ENCODE results near the gene PHLDA2.

PHLDA2 gene, protein sequence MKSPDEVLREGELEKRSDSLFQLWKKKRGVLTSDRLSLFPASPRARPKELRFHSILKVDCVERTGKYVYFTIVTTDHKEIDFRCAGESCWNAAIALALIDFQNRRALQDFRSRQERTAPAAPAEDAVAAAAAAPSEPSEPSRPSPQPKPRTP

DNA sequence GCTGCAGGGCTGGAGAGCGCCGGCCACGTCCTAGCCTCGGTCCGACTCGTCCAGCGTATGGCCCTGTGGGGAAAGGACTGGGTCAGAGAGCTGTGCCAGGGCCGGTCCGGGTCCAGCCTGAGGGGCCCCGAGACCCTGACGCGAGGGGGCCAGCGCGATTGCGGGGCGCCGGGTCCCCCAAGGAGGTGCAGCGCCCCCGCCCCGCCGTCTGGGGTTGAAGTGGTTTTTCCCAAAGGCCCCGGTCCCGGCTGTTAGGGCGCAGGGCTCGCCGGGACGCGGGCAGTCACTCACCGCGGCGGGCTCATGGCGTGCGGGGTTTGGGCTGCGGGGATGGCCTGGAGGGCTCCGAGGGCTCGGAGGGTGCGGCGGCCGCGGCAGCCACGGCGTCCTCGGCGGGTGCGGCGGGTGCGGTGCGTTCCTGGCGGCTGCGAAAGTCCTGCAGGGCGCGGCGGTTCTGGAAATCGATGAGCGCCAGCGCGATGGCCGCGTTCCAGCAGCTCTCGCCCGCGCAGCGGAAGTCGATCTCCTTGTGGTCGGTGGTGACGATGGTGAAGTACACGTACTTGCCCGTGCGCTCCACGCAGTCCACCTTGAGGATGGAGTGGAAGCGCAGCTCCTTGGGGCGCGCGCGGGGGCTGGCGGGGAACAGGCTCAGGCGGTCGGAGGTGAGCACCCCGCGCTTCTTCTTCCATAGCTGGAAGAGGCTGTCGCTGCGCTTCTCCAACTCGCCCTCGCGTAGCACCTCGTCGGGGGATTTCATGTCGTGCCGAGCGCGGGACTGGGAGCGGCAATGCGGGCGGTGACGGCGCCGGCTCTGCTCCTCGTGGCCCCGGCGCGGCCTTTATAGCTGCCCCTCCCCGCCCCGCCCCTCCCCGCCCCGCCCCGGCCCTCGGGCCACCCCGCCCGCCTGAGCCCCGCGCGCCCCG lies at the start of gene PHLDA2:
PHLDA2 (minus strand) TSS at position 816 of the 926 bp plus-strand sequence; CDS start at position 760, 56 bp downstream.
- DNase-seq (ENCODE audit: low spot score) = peak; percentile 91

DNA sequence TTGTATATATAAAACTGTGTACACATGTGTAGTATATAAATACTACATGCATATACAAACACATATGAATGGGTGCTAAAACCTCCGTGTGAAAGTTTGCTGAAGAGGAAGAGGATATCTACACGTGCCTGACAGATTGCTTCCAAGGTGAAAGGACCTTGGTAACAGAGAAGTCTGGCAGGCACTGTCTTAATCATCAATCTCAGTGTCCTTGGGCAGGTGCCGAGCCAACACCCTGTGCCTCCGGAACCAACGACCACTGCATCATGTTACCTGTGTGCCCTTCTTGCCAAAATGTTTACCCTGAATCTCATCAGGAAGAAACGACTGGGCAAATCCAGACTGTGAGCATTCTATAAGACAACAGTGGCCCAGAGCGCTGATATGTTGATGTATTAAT lies 47.9 kb upstream of the PHLDA2 start:
- DNase-seq (ENCODE audit: low spot score) = no peak

DNA sequence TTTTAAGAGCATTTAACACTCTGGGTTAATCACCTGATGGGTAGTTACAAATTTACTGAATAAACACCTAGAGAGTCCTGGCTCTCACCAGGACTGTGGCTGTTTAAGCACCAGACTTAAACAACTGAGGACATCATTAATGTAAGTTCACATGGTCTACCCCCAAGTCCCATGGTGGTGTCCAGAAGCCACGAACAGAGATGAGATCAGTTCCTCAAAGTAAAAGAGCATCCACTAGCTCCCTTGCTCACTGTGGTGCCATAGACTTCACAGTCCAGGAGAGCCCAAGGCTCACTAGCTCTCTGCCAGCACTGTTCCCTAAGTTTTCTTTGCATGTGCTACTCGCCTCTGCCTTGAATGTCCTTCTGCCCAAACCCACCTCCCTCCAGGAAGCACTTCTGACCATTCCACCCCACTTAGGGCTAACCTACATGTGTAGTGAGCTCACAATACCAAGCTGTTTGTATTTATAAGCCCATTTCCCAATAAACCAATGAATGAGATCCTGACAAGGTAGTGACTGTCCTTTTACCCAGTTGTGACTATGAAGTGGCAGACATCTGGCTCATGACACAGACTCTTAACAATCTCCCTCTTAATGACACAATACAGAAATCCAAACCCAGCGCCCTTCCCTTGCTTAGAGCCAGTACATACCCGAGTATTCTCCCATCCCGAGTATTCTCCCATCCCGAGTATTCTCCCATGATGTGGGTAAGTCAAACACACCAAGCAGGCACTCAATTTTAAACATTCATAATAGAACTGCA lies 47.3 kb upstream of the PHLDA2 start:
- no peak for DNase-seq (ENCODE audit: low spot score)

DNA sequence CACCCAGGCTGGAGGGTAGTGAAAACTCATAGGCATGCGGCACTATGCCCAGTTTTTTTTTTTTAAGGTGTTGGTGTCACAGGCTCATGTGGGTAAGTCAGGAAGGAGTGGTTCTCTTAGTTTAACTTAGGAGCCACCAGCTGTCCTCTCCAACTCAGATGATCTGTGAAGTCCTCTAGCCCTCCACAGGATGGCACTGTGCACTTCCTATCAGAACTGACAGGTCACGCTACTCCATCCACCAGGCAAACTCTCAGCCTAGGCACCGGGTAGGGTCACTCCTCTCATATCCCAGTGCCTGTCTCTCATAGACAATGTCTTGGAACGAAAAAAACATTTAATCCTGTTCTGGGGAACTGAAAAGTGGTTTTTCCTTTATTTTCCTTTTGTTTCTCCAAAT lies 46.4 kb upstream of the PHLDA2 start:
- peak; percentile 53 for DNase-seq (ENCODE audit: low spot score)

DNA sequence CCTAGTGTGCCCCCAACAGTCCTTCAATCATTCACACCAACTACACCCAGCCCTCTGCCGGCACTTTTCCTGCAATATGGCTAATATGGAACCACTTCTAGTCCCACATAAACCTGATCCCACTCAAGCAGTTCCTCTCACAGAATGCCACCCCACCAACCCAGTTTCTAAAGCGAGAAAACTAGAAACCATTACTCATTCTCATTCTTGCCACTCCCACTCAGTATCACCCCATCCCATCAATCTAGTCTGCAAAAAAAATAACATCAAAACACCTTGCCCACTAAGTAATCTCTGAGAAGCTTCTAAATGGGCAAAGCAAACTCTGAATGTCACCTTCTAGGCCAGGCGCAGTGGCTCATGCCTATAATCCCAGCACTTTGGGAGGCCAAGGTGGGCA lies 45.1 kb upstream of the PHLDA2 start:
- DNase-seq (ENCODE audit: low spot score) = no peak

DNA sequence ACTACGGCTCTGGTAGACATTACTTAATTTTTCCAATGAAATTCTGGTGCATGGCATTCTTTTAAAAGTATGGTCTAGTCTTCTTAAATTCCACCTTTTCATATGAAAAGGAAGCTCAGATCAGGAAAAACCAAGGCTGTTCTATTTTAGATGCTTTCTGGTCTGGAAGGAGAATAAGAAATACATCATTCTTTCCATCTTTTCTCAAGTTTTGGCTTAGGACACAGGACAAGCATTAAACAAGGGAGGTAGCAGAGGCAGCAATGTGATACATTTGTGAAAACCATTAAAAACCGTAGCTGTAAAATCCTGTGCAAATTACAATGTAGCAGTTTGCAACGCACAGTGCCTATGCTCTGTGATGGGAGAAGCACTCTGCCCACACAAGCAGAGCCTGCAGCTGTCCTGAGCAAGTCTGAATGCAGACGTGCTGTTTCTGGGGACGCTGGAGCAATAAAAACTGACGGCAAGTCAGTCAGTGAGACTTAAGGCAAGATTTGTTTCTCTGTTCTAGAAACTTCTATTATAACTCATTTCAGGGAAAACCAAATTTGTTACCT lies 39.2 kb upstream of the PHLDA2 start:
- no peak for DNase-seq (ENCODE audit: low spot score)

DNA sequence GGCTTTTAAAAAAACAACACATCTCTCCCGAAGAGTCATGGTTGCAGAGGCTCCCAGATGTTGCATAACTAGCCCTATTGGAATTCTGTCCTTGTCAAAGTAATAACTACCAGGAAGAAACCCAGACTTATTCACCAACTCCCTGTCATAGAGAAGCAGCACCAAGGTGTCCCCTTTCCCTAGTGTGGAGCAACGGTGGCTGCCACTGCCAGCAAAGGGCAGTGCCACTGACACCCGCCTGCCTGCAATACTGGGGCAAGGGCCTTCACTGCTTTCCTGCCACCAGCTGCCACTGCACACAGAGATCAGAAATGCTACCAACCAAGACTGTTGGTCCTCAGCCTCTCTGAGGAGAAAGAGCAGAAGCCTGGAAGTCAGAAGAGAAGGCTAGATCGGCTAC lies 35.6 kb upstream of the PHLDA2 start:
- no peak for DNase-seq (ENCODE audit: low spot score)

DNA sequence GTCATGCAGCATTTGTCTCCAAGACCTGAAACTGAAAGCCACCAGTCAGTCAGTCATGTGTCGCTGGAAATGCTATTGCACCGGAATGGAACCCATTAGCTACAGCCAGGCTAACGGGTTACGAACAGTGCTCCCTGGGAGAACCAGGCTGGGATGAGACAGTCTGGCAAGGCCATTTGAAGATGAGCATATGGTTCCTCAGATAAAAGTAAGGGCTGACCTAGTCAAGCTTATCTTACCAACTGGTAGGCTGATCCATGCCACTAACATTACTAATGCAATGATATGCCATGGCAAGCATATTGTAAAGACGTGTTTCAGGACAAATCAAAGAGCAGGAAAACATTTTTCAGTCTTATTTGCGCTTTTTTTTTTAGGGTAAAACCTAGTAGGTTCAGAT lies 34.5 kb upstream of the PHLDA2 start:
- DNase-seq (ENCODE audit: low spot score) = no peak

DNA sequence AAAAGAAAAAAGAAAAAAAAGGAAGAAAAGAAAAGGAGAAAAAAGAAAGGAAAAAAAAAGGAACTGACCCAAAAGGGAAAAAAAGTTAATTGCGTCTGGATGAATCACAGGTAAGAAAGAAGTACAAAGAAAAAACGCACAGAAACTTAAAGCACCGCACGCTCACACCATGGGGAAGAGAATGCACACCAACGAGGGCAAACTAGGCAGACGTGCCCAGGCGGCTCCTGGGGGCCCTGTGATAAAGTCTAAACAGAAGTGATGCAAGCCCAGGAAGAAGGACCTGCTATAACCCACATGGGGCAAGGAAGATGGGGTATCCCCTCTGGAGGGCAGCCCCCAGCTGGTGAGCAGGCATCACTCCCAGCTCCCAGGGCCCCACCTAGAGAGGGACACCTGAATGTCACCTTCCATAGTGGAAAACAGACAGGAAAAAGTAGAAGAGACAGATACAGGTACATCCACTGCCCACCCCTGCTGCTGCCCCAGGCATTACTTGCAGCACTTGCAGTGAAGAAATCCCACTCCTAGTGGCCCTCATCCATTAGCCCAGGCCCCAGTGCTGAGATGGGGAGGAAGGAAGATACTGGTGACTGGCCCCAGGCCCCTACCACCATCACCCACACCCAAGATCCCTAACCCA lies 34.0 kb upstream of the PHLDA2 start:
- DNase-seq (ENCODE audit: low spot score) = no peak

DNA sequence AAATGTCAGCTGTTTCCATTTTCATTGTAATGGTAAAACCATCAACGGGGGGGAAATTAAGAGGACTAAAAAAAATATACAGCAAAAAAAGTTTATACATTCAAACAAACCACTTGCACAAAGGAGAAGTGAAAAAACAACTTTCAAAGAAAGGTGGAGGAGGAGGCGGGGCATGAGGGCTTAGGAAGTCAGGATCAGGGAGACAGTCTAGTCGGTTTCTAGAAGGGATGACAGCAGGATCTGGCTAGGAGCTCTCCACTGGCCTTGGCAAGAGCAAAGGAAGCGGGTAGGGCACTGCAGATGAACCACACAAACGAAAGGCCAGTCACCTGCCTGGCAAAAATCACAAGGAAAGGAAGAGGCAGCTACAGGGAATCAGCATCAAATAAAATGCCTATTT lies 31.9 kb upstream of the PHLDA2 start:
- no peak for DNase-seq (ENCODE audit: low spot score)

DNA sequence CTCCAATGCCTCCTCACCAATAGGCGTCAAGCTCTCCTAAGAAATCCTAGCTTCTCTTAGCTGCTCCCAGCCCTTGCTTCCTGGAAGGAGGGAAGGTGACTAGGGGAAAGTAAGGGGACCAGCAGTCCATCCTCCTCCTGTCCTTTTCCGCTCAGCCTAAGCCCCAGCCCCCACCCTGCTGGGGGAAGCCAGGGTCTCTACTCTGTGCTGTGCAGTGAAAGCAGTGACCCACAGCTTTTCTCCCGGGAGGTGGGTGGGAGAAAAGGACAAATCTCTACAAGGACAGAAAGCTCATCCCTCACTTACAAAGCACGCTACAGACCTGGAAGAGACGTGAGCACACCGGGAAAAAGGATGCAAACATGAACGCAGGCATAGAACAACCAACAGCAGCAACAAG lies 30.9 kb upstream of the PHLDA2 start:
- DNase-seq (ENCODE audit: low spot score) = no peak

DNA sequence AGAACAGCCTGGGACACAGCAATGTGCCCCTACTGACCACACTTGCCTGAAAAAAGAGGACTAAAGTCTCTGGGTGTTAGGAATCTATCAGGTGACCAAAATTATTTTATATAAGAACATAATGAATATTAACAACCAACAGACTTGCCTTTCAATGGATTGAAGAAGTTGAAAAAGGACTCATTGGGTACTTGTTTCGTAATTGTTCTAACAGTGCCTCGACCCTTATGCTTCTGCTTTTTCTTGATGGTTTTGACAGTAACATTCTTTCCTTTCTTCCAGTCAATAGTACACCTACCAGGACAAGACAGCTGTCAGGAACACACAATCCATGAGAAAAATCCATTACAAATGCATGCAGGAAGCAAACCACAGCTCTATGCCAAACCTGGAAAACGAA lies 29.0 kb upstream of the PHLDA2 start:
- no peak for DNase-seq (ENCODE audit: low spot score)

DNA sequence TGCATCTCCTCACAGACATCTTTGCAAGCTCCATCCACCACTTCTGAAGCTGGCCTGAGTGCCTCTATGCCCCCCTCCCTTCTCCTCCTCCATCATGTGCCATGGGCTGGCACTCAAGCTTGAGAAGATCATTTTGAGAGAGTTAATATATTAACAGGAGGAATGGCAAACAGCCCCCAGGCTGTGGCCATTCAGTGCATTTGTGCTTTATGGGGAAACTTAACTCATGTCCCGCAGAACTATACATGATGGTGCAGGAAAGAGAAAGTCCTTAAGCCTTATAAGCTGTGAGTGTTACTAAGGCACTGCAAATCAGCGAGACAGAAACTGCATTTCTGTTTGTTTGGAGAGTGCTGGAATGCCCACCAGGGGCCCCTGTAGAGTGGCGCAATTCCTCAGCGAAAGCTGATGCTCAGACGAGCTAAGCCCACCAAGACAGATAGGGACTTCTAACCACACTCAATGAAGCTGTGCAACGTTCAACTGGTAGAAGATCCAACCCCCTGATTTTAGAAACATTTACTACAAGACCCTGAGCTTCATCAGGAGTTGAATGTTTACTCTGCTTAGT lies 26.8 kb upstream of the PHLDA2 start:
- no peak for DNase-seq (ENCODE audit: low spot score)

DNA sequence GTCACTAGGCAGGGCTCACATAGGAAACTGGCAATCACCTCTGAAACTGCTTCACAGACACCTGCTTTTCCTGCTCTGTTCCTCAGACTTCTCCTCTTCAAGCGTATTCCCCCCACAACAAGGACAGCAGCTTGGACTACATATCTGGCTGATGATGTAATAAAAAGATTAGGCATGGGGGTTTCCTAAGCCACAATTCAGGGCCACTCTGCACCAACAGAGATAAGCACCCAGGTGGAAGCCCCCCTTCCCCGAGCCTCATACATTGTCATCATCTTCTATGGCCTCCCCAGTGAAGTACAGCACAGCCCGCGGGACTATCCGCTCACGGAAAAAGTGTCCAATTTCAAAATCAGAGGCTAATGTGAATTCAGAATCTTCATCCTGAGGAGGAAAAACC lies 25.0 kb upstream of the PHLDA2 start:
- no peak for DNase-seq (ENCODE audit: low spot score)

DNA sequence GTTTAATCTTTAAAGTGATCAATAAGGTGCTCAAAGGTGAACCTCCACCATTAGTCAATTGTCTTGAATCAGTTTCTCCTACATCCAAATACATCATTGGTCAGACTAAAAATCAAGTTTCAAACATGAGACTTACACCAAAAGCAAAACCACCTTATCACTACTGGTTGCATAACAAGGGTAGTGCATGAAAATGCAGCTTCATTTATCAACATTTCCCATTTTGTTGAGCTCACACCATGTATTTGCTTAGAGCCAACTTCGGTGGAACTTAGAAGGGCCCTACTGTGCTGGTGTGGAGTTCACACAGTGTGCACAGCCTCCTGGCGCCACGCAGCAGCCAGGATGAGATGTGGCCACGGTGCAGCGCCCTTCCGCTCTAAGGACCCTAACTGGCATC lies 23.1 kb upstream of the PHLDA2 start:
- DNase-seq (ENCODE audit: low spot score) = no peak

DNA sequence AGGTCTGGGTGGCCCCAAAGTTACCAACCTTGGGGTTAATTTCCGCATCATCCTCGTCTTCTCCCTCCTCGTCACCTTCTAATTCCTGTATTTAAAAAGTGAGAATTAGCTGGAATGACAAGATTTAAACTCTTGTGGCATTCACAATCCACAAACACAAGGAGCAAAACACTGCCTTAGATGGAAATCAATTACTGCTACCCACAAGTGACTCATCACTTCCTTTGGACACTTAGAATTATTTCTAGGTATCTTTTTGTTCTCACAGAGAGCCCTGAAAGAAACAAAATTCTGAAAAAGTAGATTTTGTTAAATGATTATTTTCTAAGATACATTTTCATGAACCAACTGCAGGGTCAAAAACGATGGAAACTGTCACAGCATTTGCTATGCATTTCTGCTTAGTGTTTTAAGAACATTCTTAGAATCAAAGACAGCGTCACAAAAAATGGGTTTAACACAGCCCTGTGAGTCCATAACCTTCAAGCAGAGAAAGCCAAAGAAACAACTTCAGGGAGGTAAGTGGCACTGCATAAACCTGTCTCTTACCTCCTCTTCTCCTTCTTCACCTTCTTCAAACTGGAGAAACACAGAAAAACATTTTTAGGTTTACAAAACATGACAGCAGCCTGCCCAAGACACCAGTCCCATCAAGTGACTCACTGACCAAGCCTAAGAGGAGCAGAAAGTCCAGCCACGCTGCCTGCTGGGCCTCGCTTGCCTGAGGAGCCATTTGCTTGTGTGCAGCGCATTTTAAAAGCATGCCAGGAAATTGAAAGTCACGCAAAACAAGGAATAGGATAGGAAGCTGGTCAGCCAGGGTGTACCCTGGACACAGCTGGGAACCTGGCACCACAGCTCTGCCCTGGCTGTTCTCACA lies 22.3 kb upstream of the PHLDA2 start:
- DNase-seq (ENCODE audit: low spot score) = peak; percentile 65

DNA sequence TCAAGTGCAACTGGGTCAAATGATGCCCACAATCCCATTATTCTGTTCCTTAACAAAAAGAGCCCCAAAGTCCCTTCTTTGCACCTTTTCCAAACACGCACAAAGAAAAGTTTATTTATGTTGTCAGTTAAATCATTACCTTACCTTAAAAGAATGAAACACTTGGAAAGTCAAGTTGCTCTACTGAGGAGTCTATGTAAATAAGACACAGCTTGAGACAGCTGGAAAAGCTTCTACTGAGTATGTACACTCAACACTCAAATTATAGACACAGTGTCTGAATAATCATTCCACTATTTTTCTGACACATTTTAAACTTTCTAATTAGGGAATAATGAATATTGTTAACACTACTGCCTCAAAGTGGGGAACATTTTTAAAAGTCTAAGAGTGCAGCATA lies 21.6 kb upstream of the PHLDA2 start:
- no peak for DNase-seq (ENCODE audit: low spot score)

DNA sequence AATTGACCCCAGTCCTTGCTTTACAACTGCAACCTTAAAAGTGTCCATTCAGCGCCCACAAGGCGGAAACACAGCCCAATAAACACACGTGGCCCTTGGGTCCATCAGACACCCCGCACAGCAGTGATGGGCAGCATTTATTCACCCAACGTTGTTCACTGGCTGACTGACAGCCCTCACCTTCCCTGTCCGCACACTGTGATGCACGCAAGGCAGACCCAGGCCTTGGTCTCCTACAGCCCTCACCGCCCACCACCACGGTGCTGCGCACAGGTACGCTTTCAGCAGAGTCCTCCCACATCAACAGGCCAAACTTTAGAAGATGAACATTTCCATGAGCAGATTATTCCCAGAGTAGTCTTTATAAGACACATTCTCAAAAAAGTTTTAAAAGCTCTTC lies 20.7 kb upstream of the PHLDA2 start:
- no peak for DNase-seq (ENCODE audit: low spot score)

DNA sequence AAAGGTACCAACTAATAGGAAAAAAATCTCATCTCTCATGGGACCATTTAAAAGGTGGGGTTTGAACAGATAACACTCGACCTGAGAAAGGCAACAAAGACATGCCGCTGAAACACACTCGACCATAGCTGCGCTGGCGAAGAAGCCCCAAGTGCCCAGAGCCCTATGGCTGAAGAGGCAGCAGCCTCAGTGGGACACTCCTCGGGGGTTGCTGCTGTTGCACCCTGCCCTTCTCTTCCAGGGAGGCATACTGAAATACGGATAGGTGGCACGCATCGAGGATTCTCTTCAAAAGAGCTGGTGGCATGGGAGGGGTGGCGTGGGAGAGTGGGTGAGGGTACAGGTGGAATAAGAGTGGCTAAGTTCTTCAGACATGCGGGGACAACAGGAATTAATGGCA lies 18.5 kb upstream of the PHLDA2 start:
- DNase-seq (ENCODE audit: low spot score) = no peak

DNA sequence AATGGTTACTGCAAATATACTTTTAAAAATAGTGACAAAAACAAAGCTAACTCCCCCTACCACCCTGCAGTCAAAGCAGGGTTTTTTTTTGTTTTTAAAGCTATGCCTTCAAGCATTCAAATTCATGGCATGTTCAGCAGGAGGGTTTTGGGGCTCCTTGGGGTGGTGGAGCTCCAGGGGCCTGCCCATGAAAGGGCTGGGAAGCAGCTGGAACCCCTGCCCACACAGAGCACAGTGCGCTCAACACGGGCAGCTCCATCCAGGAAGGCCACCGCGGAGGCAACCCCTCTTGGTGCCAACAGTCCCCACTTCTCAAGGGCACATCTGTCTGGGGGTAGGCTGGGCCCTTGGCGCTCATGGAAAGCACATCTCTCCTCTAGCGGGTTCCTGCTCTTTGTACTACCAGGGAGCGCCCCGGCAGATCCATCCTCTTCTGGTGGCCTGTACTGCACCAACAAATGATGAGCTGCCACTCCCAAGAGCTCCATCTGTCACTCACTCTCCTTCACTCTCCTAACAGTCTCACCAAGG lies 16.6 kb upstream of the PHLDA2 start:
- DNase-seq (ENCODE audit: low spot score) = no peak

All from AG20443 (cell line).